Fibroblast of villous mesenchyme (primary cell): ENCODE data around the gene SCYGR5. TPM values are rescaled to one million over a fixed set of nuclear protein-coding genes. Genes with fewer than 3 reads are reported as not detected.

ENCODE experiments used
- DNase-seq: peaks from one replicate; pipeline ENCODE4 v3.0.0-alpha.2; 2010; ENCODE audit warnings: low read depth
- H3K4me3 ChIP-seq: 2 replicates; pipeline ENCODE4 v1.5.1; 2011; ENCODE audit warnings: low read depth, mild to moderate bottlenecking, low read length
- CTCF ChIP-seq: IDR thresholded peaks from 2 replicates; pipeline ENCODE4 v1.5.1; 2012; ENCODE audit warnings: low read depth, mild to moderate bottlenecking, low read length; ENCODE audit not compliant: insufficient read depth
- total RNA-seq: library from RNA; depleted of rRNA; stranded (reverse); fragments of >200 nt; gene quantifications from 2 replicates; pipeline ENCODE4 v1.2.3, GENCODE V29; 2012

SCYGR5 gene
- total RNA-seq, 1 donor = not detected

- no peak for TF ChIP-seq CTCF
- no peak for DNase-seq
- H3K4me3 ChIP-seq = no peak overlapping the region
Observed at GRCh38 chr2:227630322-227630721, 36.3 kb upstream of the SCYGR5 start.

- DNase-seq = no peak
- no peak overlapping the region for H3K4me3 ChIP-seq
- no peak for TF ChIP-seq CTCF
Observed at GRCh38 chr2:227632827-227633226, 33.8 kb upstream of the SCYGR5 start.

GRCh38 chr2:227634201-227634600, 32.4 kb upstream of the SCYGR5 start:
- TF ChIP-seq CTCF = no peak
- DNase-seq = no peak
- H3K4me3 ChIP-seq = no peak overlapping the region

- peak; percentile 96 for DNase-seq
- TF ChIP-seq CTCF = no peak
- no peak overlapping the region for H3K4me3 ChIP-seq
Observed at GRCh38 chr2:227642656-227643055, 23.9 kb upstream of the SCYGR5 start.

- no peak for TF ChIP-seq CTCF
- DNase-seq = no peak
- H3K4me3 ChIP-seq = no peak overlapping the region
Observed at GRCh38 chr2:227643990-227644551, 22.5 kb upstream of the SCYGR5 start.

- DNase-seq = peak; percentile 61
Observed at GRCh38 chr2:227653419-227653818, 13.2 kb upstream of the SCYGR5 start.

More at GRCh38 chr2:227653419-227653818, 13.2 kb upstream of the SCYGR5 start:
- no peak overlapping the region for H3K4me3 ChIP-seq
- no peak for TF ChIP-seq CTCF
